ENCODE measurements around the gene VPS8. TPM values are rescaled to one million over a fixed set of nuclear protein-coding genes. Genes with fewer than 3 reads are reported as not detected.

The VPS8 gene
- total RNA-seq, 1 experiment from 2014 or later = 33.8 TPM

- CTCF ChIA-PET = interaction anchor here (0.9 to 2.6 kb wide), 3 partner anchors 13 to 214 kb away, joined by 3 to 11 read pairs (median 5); no protein-coding TSS in a partner anchor
- no peaks in the 10 kb centered on the region for H3K9me3 Mint-ChIP-seq (ENCODE audit: unreplicated experiment)
- no peaks in the 10 kb centered on the region for H3K4me1 Mint-ChIP-seq (ENCODE audit: insufficient read depth, unreplicated experiment)
- H3K27ac Mint-ChIP-seq (ENCODE audit: low read depth, unreplicated experiment) = no peak overlapping the region
- no peak for TF ChIP-seq CTCF (IDR thresholded peaks at IDR 0.05; ENCODE audit: unreplicated experiment)
- H3K36me3 Mint-ChIP-seq (ENCODE audit: insufficient read depth, unreplicated experiment) = no peaks in the 10 kb centered on the region
- intact Hi-C loops (cut with micrococcal nuclease) = no loop called here
- BruUV-seq (replicated peaks) = no TSS peak
- no peak for DNase-seq (ENCODE audit: unreplicated experiment)
- POLR2A ChIA-PET = interaction anchor here (1.2 kb wide), 1 partner anchor 229 kb away, joined by 3 read pairs; the partner anchor contains the start of gene EPHB3
- no peak overlapping the region for H3K4me3 Mint-ChIP-seq (ENCODE audit: unreplicated experiment)
- no peaks in the 10 kb centered on the region for H3K27me3 Mint-ChIP-seq (ENCODE audit: insufficient read depth, unreplicated experiment)
Measured at GRCh38 chr3:184791171-184791570, 20.8 kb upstream of the VPS8 start.

- BruUV-seq (replicated peaks) = no TSS peak
- Mint-ChIP-seq H3K27ac (ENCODE audit: low read depth, unreplicated experiment) (no peak overlapping the region), H3K9me3 (ENCODE audit: unreplicated experiment) (no peaks in the 10 kb centered on the region), H3K4me1 (ENCODE audit: insufficient read depth, unreplicated experiment) (no peaks in the 10 kb centered on the region), H3K4me3 (ENCODE audit: unreplicated experiment) (no peak overlapping the region), H3K36me3 (ENCODE audit: insufficient read depth, unreplicated experiment) (no peaks in the 10 kb centered on the region), H3K27me3 (ENCODE audit: insufficient read depth, unreplicated experiment) (peaks cover 34% of the 10 kb centered on the region)
- no peak for TF ChIP-seq CTCF (IDR thresholded peaks at IDR 0.05; ENCODE audit: unreplicated experiment)
- POLR2A ChIA-PET = no interaction called here
- DNase-seq (ENCODE audit: unreplicated experiment) = no peak
- intact Hi-C loops (cut with micrococcal nuclease) = no loop called here
- CTCF ChIA-PET = interaction anchor here (1.3 to 1.6 kb wide), 2 partner anchors 8 to 18 kb away, joined by 3 to 5 read pairs; no protein-coding TSS in a partner anchor
Measured at GRCh38 chr3:184795522-184796190, 16.3 kb upstream of the VPS8 start.

- Mint-ChIP-seq H3K36me3 (ENCODE audit: insufficient read depth, unreplicated experiment) (no peaks in the 10 kb centered on the region), H3K27me3 (ENCODE audit: insufficient read depth, unreplicated experiment) (peaks cover 43% of the 10 kb centered on the region), H3K27ac (ENCODE audit: low read depth, unreplicated experiment) (no peak overlapping the region), H3K4me3 (ENCODE audit: unreplicated experiment) (no peak overlapping the region), H3K9me3 (ENCODE audit: unreplicated experiment) (no peaks in the 10 kb centered on the region), H3K4me1 (ENCODE audit: insufficient read depth, unreplicated experiment) (peaks cover 4% of the 10 kb centered on the region)
- no peak for TF ChIP-seq CTCF (IDR thresholded peaks at IDR 0.05; ENCODE audit: unreplicated experiment)
- intact Hi-C loops (cut with micrococcal nuclease) = no loop called here
- ChIA-PET POLR2A (no interaction called here), CTCF (interaction anchor here (1.1 to 1.2 kb wide), 2 partner anchors 19 to 21 kb away, joined by 3 read pairs; no protein-coding TSS in a partner anchor)
- no peak for DNase-seq (ENCODE audit: unreplicated experiment)
- no TSS peak for BruUV-seq (replicated peaks)
Measured at GRCh38 chr3:184796551-184796950, 15.4 kb upstream of the VPS8 start.

- peaks cover 47% of the 10 kb centered on the region for H3K27me3 Mint-ChIP-seq (ENCODE audit: insufficient read depth, unreplicated experiment)
- ChIA-PET CTCF (interaction anchor here (1.1 to 1.2 kb wide), 2 partner anchors 19 to 21 kb away, joined by 3 read pairs; no protein-coding TSS in a partner anchor), POLR2A (no interaction called here)
- H3K9me3 Mint-ChIP-seq (ENCODE audit: unreplicated experiment) = no peaks in the 10 kb centered on the region
- H3K36me3 Mint-ChIP-seq (ENCODE audit: insufficient read depth, unreplicated experiment) = no peaks in the 10 kb centered on the region
- intact Hi-C loops (cut with micrococcal nuclease) = no loop called here
- H3K4me3 Mint-ChIP-seq (ENCODE audit: unreplicated experiment) = no peak overlapping the region
- peaks cover 6% of the 10 kb centered on the region for H3K4me1 Mint-ChIP-seq (ENCODE audit: insufficient read depth, unreplicated experiment)
- no peak for DNase-seq (ENCODE audit: unreplicated experiment)
- TF ChIP-seq CTCF (IDR thresholded peaks at IDR 0.05; ENCODE audit: unreplicated experiment) = no peak
- H3K27ac Mint-ChIP-seq (ENCODE audit: low read depth, unreplicated experiment) = no peak overlapping the region
- no TSS peak for BruUV-seq (replicated peaks)
Measured at GRCh38 chr3:184796954-184797353, 15.0 kb upstream of the VPS8 start.
